Activated naive CD4-positive, alpha-beta T cell treated with anti-CD3 and anti-CD28 coated beads, Interleukin-2, amount 10 ng/mL, durations not matched to agents 5 hours and 36 hours (primary cell): ENCODE data around the gene APOBEC3F. TPM values are rescaled to one million over a fixed set of nuclear protein-coding genes. Genes with fewer than 3 reads are reported as not detected.

Experiments used
- total RNA-seq, 2 experiments: library from RNA; stranded (reverse); gene quantifications; one replicate each; pipeline ENCODE4 v1.2.3, GENCODE V29; 2021

Gene APOBEC3F
- 10 to 100 TPM; 23.8 to 26.5 TPM for total RNA-seq

DNA sequence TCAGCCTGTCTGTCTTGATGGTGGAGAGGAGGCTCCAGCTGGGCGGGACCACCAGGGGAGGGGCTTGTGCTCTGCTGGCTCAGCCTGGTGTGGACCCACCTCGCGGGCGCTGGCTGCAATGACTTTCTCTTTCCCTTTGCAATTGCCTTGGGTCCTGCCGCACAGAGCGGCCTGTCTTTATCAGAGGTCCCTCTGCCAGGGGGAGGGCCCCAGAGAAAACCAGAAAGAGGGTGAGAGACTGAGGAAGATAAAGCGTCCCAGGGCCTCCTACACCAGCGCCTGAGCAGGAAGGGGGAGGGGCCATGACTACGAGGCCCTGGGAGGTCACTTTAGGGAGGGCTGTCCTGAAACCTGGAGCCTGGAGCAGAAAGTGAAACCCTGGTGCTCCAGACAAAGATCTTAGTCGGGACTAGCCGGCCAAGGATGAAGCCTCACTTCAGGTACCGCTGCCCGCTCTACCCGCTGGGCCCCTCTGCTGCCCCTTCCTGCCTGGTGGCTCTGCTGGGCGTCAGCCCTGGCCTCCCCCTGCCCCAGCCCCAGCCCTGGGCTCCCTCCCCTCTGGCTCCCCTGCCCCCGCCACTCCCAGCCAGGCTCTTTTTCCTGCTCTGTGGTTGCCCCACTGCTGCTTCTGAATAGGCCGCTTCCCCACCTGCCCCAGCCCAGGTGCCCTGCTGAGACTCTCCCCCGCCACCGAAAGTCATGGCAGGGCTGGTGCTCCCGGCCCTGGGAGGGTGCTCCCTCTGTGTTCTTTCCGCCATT, at the start of gene APOBEC3F:
Gene APOBEC3F, plus strand, starts transcription at position 327 of the 759 bp plus-strand sequence. Its CDS starts 97 bp downstream, at position 424.

GRCh38 chr22:39013942-39014722, 26.5 kb upstream of the APOBEC3F start, which contains the start of gene APOBEC3C:
Gene APOBEC3C, plus strand, starts transcription at chr22:39014257. Its CDS starts 106 bp downstream, at chr22:39014363.

GRCh38 chr22:39077026-39077840, 36.6 kb downstream of the APOBEC3F start, which contains the start of gene APOBEC3G:
Gene APOBEC3G, plus strand, starts transcription at chr22:39077275. Its CDS starts 87 bp downstream, at chr22:39077362.

DNA sequence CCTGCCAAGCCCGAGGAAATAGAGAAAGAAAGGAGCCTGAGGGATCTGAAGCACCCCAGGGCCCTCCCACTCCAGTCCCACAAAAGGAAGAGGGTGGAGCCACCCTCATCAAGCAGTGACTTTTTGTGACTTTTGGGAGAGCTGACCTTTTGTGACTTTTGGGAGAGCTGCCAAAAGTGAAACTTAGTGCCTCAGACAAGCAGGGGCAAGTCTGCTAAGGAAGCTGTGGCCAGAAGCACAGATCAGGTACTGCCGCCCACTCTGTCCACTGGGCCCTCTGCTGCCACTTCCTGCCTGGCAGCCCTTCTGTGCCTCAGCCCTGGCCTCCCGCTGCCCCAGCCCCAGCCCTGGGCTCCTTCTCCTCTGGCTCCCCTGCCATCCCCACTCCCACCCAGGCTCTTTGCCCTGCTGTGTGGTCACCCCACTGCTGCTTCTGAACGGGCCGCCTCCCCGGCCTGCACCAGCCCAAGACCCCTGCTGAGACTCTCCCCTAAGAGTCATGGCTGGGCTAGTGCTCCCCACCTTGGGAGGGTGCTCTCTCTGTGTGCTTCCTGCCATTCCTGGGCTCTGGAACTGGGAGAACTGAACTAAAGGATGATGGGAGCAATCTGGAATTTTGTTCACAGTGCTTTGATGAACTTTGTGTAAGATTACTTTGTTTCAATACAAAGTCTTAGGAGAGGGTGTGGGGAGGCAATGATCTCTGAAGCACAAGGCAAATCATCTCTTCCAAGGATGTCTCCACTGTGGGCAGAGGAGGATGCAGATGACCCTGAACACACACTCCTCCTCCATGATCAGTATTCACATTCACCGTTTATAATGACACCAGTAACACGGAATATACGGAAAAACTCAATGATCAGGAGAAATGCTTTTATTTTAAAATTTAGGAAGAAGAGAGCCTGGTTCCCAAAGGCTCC, 56.7 kb downstream of the APOBEC3F start, which contains the start of gene APOBEC3H:
Gene APOBEC3H, plus strand, starts transcription at position 147 of the 923 bp plus-strand sequence. CDS start 3,035 bp downstream, outside the sequence.

Other genes with a start within 250 kb of the APOBEC3F start
- gene DNAL4, start 246.7 kb upstream of the APOBEC3F start, total RNA-seq, result 1 to 10 TPM; 8.2 to 8.5 TPM
- 1 to 10 TPM; 1.4 to 1.6 TPM for gene NPTXR, start 196.8 kb upstream of the APOBEC3F start, total RNA-seq
- gene CBX6, start 168.6 kb upstream of the APOBEC3F start, total RNA-seq, result 10 to 100 TPM; 55.7 to 57.8 TPM
- not detected for gene APOBEC3A, start 83.3 kb upstream of the APOBEC3F start, total RNA-seq
- 10 to 100 TPM; 10.1 to 12.1 TPM for gene APOBEC3B, start 58.5 kb upstream of the APOBEC3F start, total RNA-seq
- gene APOBEC3C, start 26.6 kb upstream of the APOBEC3F start, total RNA-seq, result 100 to 1,000 TPM in 1 of 2 experiments, 10 to 100 TPM in 1; 99.8 to 104 TPM
- gene APOBEC3D, start 19.7 kb upstream of the APOBEC3F start, total RNA-seq, result 10 to 100 TPM; 37.9 to 39.2 TPM
- gene APOBEC3G, start 36.4 kb downstream of the APOBEC3F start, total RNA-seq, result 10 to 100 TPM; 71.0 to 73.3 TPM
- 10 to 100 TPM; 42.5 to 45.7 TPM for gene APOBEC3H, start 56.4 kb downstream of the APOBEC3F start, total RNA-seq
- gene CBX7, start 111.8 kb downstream of the APOBEC3F start, total RNA-seq, result 10 to 100 TPM; 18.0 to 18.3 TPM
- gene PDGFB, start 204.1 kb downstream of the APOBEC3F start, total RNA-seq, result 1 to 10 TPM; 1.4 to 2.4 TPM